Loucy (cell line): ENCODE measurements around the gene ZNF385B.

ENCODE experiments used
- CTCF ChIP-seq: fragments of 200-600 bp; sonication (generic); conservative IDR thresholded peaks from 2 replicates; pipeline ENCODE4 v1.5.1; 2014; ENCODE audit warnings: mild to moderate bottlenecking, antibody characterized with exemption, low read length
- EZH2phosphoT487 ChIP-seq: fragments of 200-600 bp; IDR thresholded peaks from 2 replicates; pipeline ENCODE4 v1.6.1; 2018; ENCODE audit warnings: antibody characterized with exemption, mild to moderate bottlenecking, moderate library complexity, borderline replicate concordance

- TF ChIP-seq CTCF = no peak
- TF ChIP-seq EZH2phosphoT487 = no peak
These were observed 235.2 kb downstream of the ZNF385B start for GRCh38 chr2:179626261-179626660.
